Mammary epithelial cell (primary cell): ENCODE measurements around the gene GTPBP2.
"Not testable (repeated sequence)": the region's sequence is repeated elsewhere in the genome, so short reads cannot be mapped to it uniquely, and the experiment has no call there.

Experiments
- EZH2 ChIP-seq: IDR thresholded peaks from 2 replicates; pipeline ENCODE4 v1.6.1; 2012; ENCODE audit warnings: low read length, inconsistent platforms, borderline replicate concordance
- TF ChIP-seq, protein P1 (sequence below), 2 donors: IDR thresholded peaks in 1 of 2; conservative IDR thresholded peaks in 1 of 2; 2 replicates each; pipeline ENCODE4 v1.5.1; 2011 to 2012; ENCODE audit warnings: inconsistent platforms in 2 of 2, low read length in 2 of 2, mild to moderate bottlenecking in 2 of 2, control low read depth in 1 of 2, low read depth in 1 of 2; ENCODE audit not compliant: insufficient read depth in 1 of 2; ENCODE audit errors: extremely low read depth in 1 of 2

DNA sequence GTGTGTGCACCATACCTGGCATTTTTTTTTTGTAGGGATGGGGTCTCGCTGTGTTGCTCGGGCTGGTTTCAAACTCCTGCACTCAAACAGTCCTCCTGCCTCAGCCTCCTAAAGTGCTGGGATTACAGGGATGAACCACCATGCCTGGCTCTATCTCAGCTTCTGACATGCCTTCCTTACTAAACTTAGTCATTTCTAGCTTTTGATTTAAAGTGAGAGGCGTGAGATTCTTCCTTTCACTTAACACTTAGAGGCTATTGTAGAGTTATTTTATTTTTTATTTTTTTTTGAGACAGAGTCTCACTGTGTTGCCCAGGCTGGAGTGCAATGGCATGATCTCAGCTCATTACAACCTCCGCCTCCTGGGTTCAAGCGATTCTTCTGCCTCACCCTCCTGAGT lies 33.9 kb upstream of the GTPBP2 start:
- TF ChIP-seq, protein P1, sequence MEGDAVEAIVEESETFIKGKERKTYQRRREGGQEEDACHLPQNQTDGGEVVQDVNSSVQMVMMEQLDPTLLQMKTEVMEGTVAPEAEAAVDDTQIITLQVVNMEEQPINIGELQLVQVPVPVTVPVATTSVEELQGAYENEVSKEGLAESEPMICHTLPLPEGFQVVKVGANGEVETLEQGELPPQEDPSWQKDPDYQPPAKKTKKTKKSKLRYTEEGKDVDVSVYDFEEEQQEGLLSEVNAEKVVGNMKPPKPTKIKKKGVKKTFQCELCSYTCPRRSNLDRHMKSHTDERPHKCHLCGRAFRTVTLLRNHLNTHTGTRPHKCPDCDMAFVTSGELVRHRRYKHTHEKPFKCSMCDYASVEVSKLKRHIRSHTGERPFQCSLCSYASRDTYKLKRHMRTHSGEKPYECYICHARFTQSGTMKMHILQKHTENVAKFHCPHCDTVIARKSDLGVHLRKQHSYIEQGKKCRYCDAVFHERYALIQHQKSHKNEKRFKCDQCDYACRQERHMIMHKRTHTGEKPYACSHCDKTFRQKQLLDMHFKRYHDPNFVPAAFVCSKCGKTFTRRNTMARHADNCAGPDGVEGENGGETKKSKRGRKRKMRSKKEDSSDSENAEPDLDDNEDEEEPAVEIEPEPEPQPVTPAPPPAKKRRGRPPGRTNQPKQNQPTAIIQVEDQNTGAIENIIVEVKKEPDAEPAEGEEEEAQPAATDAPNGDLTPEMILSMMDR (conservative IDR thresholded peaks at IDR 0.05 in 1 of 2, IDR thresholded peaks at IDR 0.05 in 1 of 2; ENCODE audit: extremely low read depth in 1 of 2, insufficient read depth in 1 of 2, low read depth in 1 of 2, low read length in 2 of 2) = not testable (repeated sequence)
- not testable (repeated sequence) for TF ChIP-seq EZH2
